ENCODE data around the gene HSD11B2. TPM values are rescaled to one million over a fixed set of nuclear protein-coding genes. Genes with fewer than 3 reads are reported as not detected.

Gene HSD11B2
- total and polyA plus RNA-seq, 2 donors (not counting 3 experiments of a cell fraction or from before 2014, with no cell fraction given) = 0.10 TPM; not detected in 1

DNA sequence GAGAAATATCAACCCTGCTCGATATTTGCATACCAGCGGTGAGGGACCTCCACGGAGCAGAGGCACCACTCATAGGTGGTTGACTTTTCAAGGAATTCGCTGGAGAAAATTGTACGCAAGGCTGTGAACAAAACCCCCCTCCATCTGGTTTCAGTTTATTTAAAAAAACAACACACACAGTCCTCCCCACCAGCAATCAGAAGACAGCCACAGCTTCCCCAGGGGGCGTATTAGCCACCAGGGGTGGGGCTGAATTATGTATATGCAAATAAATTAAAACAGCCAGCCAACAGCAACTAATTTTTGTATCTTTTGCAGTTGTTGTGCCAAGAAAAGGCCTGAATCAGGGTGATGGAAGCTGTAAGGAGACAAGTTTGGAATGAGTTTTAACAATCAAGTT lies 5.9 kb upstream of the HSD11B2 start:
- Histone ChIP-seq H2AFZ (ENCODE audit: low read depth, low read length) (no peak overlapping the region), H3K9me1 (replicated peaks; ENCODE audit: control insufficient read depth, extremely low read depth, insufficient read depth, low read length) (no peaks in the 10 kb centered on the region), H3K4me1 (ENCODE audit: control insufficient read depth, extremely low read depth, insufficient read depth, low read length) (no peaks in the 10 kb centered on the region), H3K9ac (replicated peaks; ENCODE audit: extremely low read depth, insufficient read depth, low read length) (no peak overlapping the region), H3K79me2 (ENCODE audit: control insufficient read depth, insufficient read depth, low read length) (no peaks in the 10 kb centered on the region), H3K27me3 (ENCODE audit: control insufficient read depth in 2 of 2, insufficient read depth in 2 of 2, low read length in 2 of 2) (peaks cover 31 to 43% of the 10 kb centered on the region in 2 experiments), H3K27ac (ENCODE audit: insufficient read depth, low read depth, low read length) (no peak overlapping the region), H4K20me1 (replicated peaks; ENCODE audit: control insufficient read depth, extremely low read depth, insufficient read depth, low read length) (no peaks in the 10 kb centered on the region), H3K4me3 (replicated peaks in 1 of 3; ENCODE audit: insufficient read depth in 1 of 3, low read depth in 1 of 3, low read length in 3 of 3) (no peak overlapping the region), H3K4me2 (ENCODE audit: insufficient read depth, low read length) (no peak overlapping the region), H3K9me3 (replicated peaks; ENCODE audit: control insufficient read depth, insufficient read depth, low read length) (no peaks in the 10 kb centered on the region), H3K36me3 (ENCODE audit: control insufficient read depth in 2 of 2, extremely low read depth in 1 of 2, insufficient read depth in 2 of 2, low read length in 2 of 2) (no peaks in the 10 kb centered on the region)
- BruUV-seq (replicated peaks) = no TSS peak
- TF ChIP-seq JUN (IDR thresholded peaks at IDR 0.05; ENCODE audit: borderline replicate concordance, insufficient read depth, insufficient read length, low read depth) (no peak), FOS (IDR thresholded peaks at IDR 0.05; ENCODE audit: borderline replicate concordance, insufficient read depth, low read length) (no peak), POLR2AphosphoS5 (IDR thresholded peaks at IDR 0.05; ENCODE audit: insufficient read depth, low read depth, low read length) (no peak), MYC (IDR thresholded peaks at IDR 0.05; ENCODE audit: low read depth, low read length) (no peak), CTCF (IDR thresholded peaks at IDR 0.05; ENCODE audit: extremely low read depth in 1 of 2, insufficient read depth in 1 of 2, low read depth in 1 of 2, low read length in 2 of 2) (no peak), GATA2 (IDR thresholded peaks at IDR 0.05; ENCODE audit: insufficient read depth, insufficient read length, low read depth, low read length) (no peak), POLR2A (IDR thresholded peaks at IDR 0.05; ENCODE audit: low read depth, low read length) (no peak), EZH2 (IDR thresholded peaks at IDR 0.05; ENCODE audit: borderline replicate concordance, low read depth, low read length, severe bottlenecking) (no peak)
- TF ChIP-seq, protein P1, sequence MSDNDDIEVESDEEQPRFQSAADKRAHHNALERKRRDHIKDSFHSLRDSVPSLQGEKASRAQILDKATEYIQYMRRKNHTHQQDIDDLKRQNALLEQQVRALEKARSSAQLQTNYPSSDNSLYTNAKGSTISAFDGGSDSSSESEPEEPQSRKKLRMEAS (IDR thresholded peaks at IDR 0.05; ENCODE audit: insufficient read depth, insufficient read length) = no peak
- dilution Hi-C loops (cut with MboI; ENCODE audit: extremely low pct_ligation_motif_present, low sequenced_read_pairs) (no loop called here), intact Hi-C loops (cut with micrococcal nuclease) (no loop called here)
- DNase-seq (ENCODE audit: low read depth, low spot score) (no peak), FAIRE-seq (no peak)
- CTCF ChIA-PET = interaction anchor here (0.9 to 9.0 kb wide), 4 partner anchors 19 to 89 kb away, joined by 3 to 201 read pairs (median 4); no protein-coding TSS in a partner anchor
- POLR2A ChIA-PET = no interaction called here
